ENCODE measurements around the gene SASS6. TPM values are rescaled to one million over a fixed set of nuclear protein-coding genes. Genes with fewer than 3 reads are reported as not detected.

The SASS6 gene
- total and polyA plus RNA-seq, 2 donors from 2014 or later, result 1.1 to 2.1 TPM

- TF ChIP-seq, protein P1, sequence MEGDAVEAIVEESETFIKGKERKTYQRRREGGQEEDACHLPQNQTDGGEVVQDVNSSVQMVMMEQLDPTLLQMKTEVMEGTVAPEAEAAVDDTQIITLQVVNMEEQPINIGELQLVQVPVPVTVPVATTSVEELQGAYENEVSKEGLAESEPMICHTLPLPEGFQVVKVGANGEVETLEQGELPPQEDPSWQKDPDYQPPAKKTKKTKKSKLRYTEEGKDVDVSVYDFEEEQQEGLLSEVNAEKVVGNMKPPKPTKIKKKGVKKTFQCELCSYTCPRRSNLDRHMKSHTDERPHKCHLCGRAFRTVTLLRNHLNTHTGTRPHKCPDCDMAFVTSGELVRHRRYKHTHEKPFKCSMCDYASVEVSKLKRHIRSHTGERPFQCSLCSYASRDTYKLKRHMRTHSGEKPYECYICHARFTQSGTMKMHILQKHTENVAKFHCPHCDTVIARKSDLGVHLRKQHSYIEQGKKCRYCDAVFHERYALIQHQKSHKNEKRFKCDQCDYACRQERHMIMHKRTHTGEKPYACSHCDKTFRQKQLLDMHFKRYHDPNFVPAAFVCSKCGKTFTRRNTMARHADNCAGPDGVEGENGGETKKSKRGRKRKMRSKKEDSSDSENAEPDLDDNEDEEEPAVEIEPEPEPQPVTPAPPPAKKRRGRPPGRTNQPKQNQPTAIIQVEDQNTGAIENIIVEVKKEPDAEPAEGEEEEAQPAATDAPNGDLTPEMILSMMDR (IDR thresholded peaks at IDR 0.05; ENCODE audit: borderline replicate concordance, extremely low read depth, insufficient read depth), result no peak
- Histone ChIP-seq H3K36me3 (ENCODE audit: control insufficient read depth in 2 of 3, insufficient read depth in 3 of 3, low read length in 3 of 3) (peaks cover 0 to 3% (median 1%) of the 10 kb centered on the region in 3 donors), H3K4me3 (ENCODE audit: low read length in 3 of 3) (no peak overlapping the region), H3K27ac (ENCODE audit: low read depth in 2 of 2, low read length in 2 of 2) (no peak overlapping the region), H3K9ac (ENCODE audit: low read length in 3 of 3) (no peak overlapping the region), H3K4me1 (ENCODE audit: control insufficient read depth in 2 of 3, insufficient read depth in 2 of 3, low read depth in 1 of 3, low read length in 3 of 3) (no peaks in the 10 kb centered on the region), H3K27me3 (ENCODE audit: control insufficient read depth, insufficient read depth, low read length) (no peaks in the 10 kb centered on the region), H3K9me3 (ENCODE audit: control insufficient read depth in 2 of 3, insufficient read depth in 1 of 3, low read length in 3 of 3) (no peaks in the 10 kb centered on the region)
- DNase-seq (no peak), FAIRE-seq (no peak)
- intact Hi-C loops (cut with DNase I), result no loop called here
These were observed 19.5 kb upstream of the SASS6 start for GRCh38 chr1:100152271-100152670.

GRCh38 chr1:100151679-100152078 lies 18.9 kb upstream of the SASS6 start:
- Histone ChIP-seq H3K36me3 (ENCODE audit: control insufficient read depth in 2 of 3, insufficient read depth in 3 of 3, low read length in 3 of 3) (peaks cover 0 to 3% (median 3%) of the 10 kb centered on the region in 3 donors), H3K9ac (ENCODE audit: low read length in 3 of 3) (no peak overlapping the region), H3K27ac (ENCODE audit: low read depth in 2 of 2, low read length in 2 of 2) (no peak overlapping the region), H3K4me1 (ENCODE audit: control insufficient read depth in 2 of 3, insufficient read depth in 2 of 3, low read depth in 1 of 3, low read length in 3 of 3) (no peaks in the 10 kb centered on the region), H3K27me3 (ENCODE audit: control insufficient read depth, insufficient read depth, low read length) (no peaks in the 10 kb centered on the region), H3K4me3 (ENCODE audit: low read length in 3 of 3) (no peak overlapping the region), H3K9me3 (ENCODE audit: control insufficient read depth in 2 of 3, insufficient read depth in 1 of 3, low read length in 3 of 3) (no peaks in the 10 kb centered on the region)
- TF ChIP-seq, protein P1 (IDR thresholded peaks at IDR 0.05; ENCODE audit: borderline replicate concordance, extremely low read depth, insufficient read depth), result no peak
- FAIRE-seq (no peak), DNase-seq (no peak)
- intact Hi-C loops (cut with DNase I), result no loop called here

DNA sequence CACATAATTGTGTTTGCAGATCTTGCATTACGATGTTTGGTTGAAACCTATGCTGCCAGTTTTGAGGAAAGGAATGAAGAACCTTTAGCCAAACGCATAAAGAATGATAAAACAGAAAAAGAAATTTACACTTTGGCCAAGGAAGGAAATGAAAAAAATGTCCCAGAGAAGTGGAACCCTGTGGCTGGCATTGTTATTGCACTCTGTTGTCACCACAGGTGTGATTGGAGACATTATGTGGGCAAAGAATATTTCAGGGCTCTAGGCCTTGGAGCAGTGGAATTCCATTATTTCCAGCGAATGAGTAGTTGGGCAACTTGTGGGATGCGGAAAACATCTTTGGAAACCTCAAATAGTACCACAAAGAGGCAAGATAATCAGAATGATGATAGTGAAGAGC lies 15.1 kb upstream of the SASS6 start:
- Histone ChIP-seq H3K27ac (ENCODE audit: low read depth in 2 of 2, low read length in 2 of 2) (no peak overlapping the region), H3K9ac (ENCODE audit: low read length in 3 of 3) (no peak overlapping the region), H3K9me3 (ENCODE audit: control insufficient read depth in 2 of 3, insufficient read depth in 1 of 3, low read length in 3 of 3) (no peaks in the 10 kb centered on the region), H3K4me3 (ENCODE audit: low read length in 3 of 3) (no peak overlapping the region), H3K36me3 (ENCODE audit: control insufficient read depth in 2 of 3, insufficient read depth in 3 of 3, low read length in 3 of 3) (peaks cover 10 to 27% (median 12%) of the 10 kb centered on the region in 3 donors), H3K4me1 (ENCODE audit: control insufficient read depth in 2 of 3, insufficient read depth in 2 of 3, low read depth in 1 of 3, low read length in 3 of 3) (no peaks in the 10 kb centered on the region), H3K27me3 (ENCODE audit: control insufficient read depth, insufficient read depth, low read length) (no peaks in the 10 kb centered on the region)
- TF ChIP-seq, protein P1 (IDR thresholded peaks at IDR 0.05; ENCODE audit: borderline replicate concordance, extremely low read depth, insufficient read depth), result no peak
- intact Hi-C loops (cut with DNase I), result no loop called here
- FAIRE-seq (no peak), DNase-seq (no peak)

GRCh38 chr1:100146958-100147357 lies 14.2 kb upstream of the SASS6 start:
- Histone ChIP-seq H3K9ac (ENCODE audit: low read length in 3 of 3) (no peak overlapping the region), H3K9me3 (ENCODE audit: control insufficient read depth in 2 of 3, insufficient read depth in 1 of 3, low read length in 3 of 3) (no peaks in the 10 kb centered on the region), H3K27ac (ENCODE audit: low read depth in 2 of 2, low read length in 2 of 2) (no peak overlapping the region), H3K4me3 (ENCODE audit: low read length in 3 of 3) (no peak overlapping the region), H3K27me3 (ENCODE audit: control insufficient read depth, insufficient read depth, low read length) (no peaks in the 10 kb centered on the region), H3K4me1 (ENCODE audit: control insufficient read depth in 2 of 3, insufficient read depth in 2 of 3, low read depth in 1 of 3, low read length in 3 of 3) (no peaks in the 10 kb centered on the region), H3K36me3 (ENCODE audit: control insufficient read depth in 2 of 3, insufficient read depth in 3 of 3, low read length in 3 of 3) (peaks cover 11 to 34% (median 17%) of the 10 kb centered on the region in 3 donors)
- no peak for DNase-seq
- TF ChIP-seq, protein P1 (IDR thresholded peaks at IDR 0.05; ENCODE audit: borderline replicate concordance, extremely low read depth, insufficient read depth), result no peak
- intact Hi-C loops (cut with DNase I), result no loop called here
- no peak for FAIRE-seq
